Rectal smooth muscle tissue (tissue), 1 donor: ENCODE measurements around the gene CFAP68.
"Not testable (repeated sequence)": the region's sequence is repeated elsewhere in the genome, so short reads cannot be mapped to it uniquely, and the experiment has no call there.

ENCODE experiments used
- H3K27ac ChIP-seq: one replicate; pipeline ENCODE4 v1.7.0; 2013; ENCODE audit warnings: low read depth, low read length, inconsistent platforms
- H3K27me3 ChIP-seq: one replicate; pipeline ENCODE4 v1.7.0; 2013; ENCODE audit warnings: low read length; ENCODE audit not compliant: control insufficient read depth, insufficient read depth
- H3K36me3 ChIP-seq: one replicate; pipeline ENCODE4 v1.7.0; 2013; ENCODE audit warnings: low read length; ENCODE audit not compliant: control insufficient read depth, insufficient read depth
- H3K4me1 ChIP-seq: one replicate; pipeline ENCODE4 v1.7.0; 2013; ENCODE audit warnings: low read length; ENCODE audit not compliant: control insufficient read depth, insufficient read depth
- H3K4me3 ChIP-seq: one replicate; pipeline ENCODE4 v1.7.0; 2013; ENCODE audit warnings: low read length
- H3K9ac ChIP-seq: one replicate; pipeline ENCODE4 v1.7.0; 2013; ENCODE audit warnings: low read length

CFAP68 gene

DNA sequence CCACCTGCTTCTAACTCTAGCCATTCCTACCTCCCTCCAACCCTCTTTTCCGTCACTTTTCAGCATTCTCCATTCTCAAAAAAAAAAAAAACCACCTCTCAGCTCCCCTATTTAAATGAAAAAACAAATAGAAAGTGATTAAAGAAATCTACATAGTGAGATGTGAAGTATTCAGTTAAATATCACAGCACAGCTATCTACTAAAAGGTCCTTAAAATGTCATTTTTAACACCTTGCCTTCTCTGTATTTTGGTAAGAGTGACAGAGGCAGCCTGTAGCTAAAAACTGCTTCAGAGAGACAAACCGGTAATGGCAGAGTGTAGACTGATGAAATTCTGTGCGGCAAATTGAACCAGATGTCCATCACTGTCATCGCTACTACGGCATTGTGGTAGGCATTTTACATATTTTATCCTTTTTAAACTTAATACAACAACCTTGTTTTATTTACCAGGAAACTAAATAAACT is 7.6 kb upstream of the CFAP68 start:
- Histone ChIP-seq H3K9ac (peak overlapping the region; percentile 70), H3K27ac (peak overlapping the region; percentile 95), H3K4me1 (peaks cover 6% of the 10 kb centered on the region), H3K36me3 (peaks cover 2% of the 10 kb centered on the region), H3K27me3 (no peaks in the 10 kb centered on the region), H3K4me3 (peak overlapping the region; percentile 92)

DNA sequence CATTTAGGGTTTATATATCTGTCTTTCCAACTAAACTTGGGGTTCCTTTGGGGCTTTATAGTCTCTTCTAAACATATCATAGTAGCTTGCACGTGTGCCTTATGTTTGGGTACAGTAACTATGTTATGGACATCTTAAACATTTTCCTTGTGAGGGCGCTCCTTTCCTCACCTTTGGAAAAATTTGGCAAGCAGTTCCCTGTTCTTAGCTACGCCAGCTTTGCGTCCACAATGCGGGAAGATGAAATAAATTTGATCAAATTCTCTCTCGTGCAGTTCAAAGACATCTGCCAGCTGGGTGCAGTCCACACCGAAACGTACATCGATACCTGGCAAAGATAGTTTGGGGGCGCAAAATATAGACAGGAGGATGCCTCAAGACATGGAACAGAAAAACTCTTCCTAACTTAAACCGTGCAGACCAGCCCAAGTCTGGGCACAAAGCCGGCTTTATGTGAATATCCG is 924 bp upstream of the CFAP68 start:
- peak overlapping the region; percentile 83 for H3K4me3 ChIP-seq
- no peaks in the 10 kb centered on the region for H3K36me3 ChIP-seq
- no peaks in the 10 kb centered on the region for H3K27me3 ChIP-seq
- H3K9ac ChIP-seq = peak overlapping the region; percentile 22
- peak overlapping the region; percentile 94 for H3K27ac ChIP-seq
- H3K4me1 ChIP-seq = peaks cover 3% of the 10 kb centered on the region

DNA sequence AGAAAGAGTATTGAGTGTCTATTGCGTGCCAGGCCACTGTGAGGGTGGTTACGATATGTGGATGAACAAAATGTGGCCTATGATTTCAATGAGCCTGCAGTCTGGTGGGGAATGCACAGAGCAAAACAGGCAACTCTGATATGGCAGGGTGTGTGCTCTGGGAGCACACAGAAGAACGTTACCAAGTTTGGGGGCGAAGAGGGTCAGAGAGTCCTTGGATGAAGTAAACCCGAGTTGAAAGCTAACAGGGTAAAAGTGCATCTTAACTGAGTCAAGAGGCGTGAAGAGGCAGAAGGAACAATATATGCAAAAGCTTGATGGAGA is 258 bp downstream of the CFAP68 start:
- peak overlapping the region; percentile 21 for H3K9ac ChIP-seq
- peak overlapping the region; percentile 94 for H3K27ac ChIP-seq
- peak overlapping the region; percentile 83 for H3K4me3 ChIP-seq
- peaks cover 3% of the 10 kb centered on the region for H3K4me1 ChIP-seq
- no peaks in the 10 kb centered on the region for H3K27me3 ChIP-seq
- H3K36me3 ChIP-seq = no peaks in the 10 kb centered on the region

DNA sequence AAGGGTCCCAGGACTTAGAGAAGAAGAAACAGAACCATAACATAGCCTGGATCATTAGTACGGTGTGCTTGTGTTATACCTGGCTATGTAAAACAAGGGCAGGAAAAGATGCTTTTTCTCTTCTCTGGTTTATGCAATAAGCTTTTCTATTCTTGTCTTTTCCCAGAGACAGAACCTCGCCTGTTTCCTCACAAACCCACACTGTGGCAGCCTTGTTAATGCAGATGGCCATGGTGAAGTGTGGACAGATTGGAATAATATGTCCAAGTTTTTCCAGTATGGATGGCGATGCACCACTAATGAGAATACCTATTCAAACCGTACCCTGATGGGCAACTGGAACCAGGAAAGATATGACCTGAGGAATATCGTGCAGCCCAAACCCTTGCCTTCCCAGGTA is 2.9 kb downstream of the CFAP68 start:
- H3K36me3 ChIP-seq = no peaks in the 10 kb centered on the region

DNA sequence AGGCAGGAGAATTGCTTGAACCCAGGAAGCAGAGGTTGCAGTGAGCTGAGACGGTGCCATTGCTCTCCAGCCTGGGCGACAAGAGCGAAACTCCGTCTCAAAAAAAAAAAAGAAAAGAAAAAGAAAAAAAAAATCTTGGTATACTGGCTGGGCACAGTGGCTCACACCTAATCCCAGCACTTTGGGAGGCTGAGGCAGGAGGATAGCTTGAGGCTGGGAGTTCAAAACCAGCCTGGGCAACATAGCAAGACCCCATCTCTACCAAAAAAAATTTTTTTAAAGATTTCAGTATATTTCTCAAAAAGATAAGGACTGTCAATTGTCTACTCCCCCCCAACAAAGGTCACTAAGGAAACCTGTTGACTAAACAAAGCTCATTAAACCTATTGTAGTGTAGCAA is 5.7 kb downstream of the CFAP68 start:
- not testable (repeated sequence) for H3K9ac ChIP-seq, H3K36me3 ChIP-seq, H3K27ac ChIP-seq, H3K27me3 ChIP-seq, H3K4me3 ChIP-seq, H3K4me1 ChIP-seq

More for the DNA sequence above, 2.9 kb downstream of the CFAP68 start:
- Histone ChIP-seq H3K4me1 (peaks cover 3% of the 10 kb centered on the region), H3K27ac (no peak overlapping the region), H3K9ac (no peak overlapping the region), H3K4me3 (no peak overlapping the region), H3K27me3 (no peaks in the 10 kb centered on the region)

DNA sequence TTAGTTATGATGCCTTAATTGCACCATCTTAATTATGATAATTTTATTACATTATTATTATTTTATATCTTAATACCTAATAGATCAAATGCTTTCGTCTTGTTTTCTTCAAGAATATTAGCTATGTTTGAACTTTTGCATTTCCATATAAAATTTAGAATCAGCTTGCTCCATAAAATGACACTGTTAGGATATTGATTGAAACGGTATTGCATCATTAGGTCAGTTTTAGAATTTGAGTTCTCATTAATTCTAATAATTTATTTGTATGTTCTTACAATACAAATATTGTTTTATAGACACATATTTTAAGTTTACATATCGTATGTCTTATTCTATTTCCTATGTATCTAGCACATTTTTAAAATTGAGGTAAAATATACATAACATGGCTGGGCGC is 6.7 kb downstream of the CFAP68 start:
- no peak overlapping the region for H3K9ac ChIP-seq
- H3K36me3 ChIP-seq = no peaks in the 10 kb centered on the region

DNA sequence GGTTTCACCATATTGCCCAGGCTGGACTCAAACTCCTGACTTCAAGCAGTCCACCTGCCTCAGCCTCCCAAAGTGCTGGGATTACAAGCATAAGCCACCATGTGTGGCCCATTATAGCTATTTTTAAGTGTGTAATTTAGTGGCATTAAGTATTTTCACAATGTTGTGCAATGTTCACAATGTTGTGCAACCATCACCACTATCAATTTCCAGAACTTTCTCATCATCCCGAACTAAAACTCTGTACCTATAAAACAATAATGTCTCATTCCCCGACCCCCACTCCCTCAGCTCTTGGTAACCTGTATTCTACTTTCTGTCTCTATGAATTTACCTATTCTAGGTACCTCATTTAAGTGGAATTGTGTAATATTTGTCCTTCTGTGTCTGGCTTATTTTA is 7.5 kb downstream of the CFAP68 start:
- Histone ChIP-seq H3K27ac (no peak overlapping the region), H3K36me3 (no peaks in the 10 kb centered on the region), H3K27me3 (no peaks in the 10 kb centered on the region), H3K4me1 (no peaks in the 10 kb centered on the region), H3K9ac (no peak overlapping the region), H3K4me3 (no peak overlapping the region)

More for the DNA sequence above, 6.7 kb downstream of the CFAP68 start:
- no peaks in the 10 kb centered on the region for H3K27me3 ChIP-seq
- no peak overlapping the region for H3K27ac ChIP-seq
- H3K4me1 ChIP-seq = no peaks in the 10 kb centered on the region
- no peak overlapping the region for H3K4me3 ChIP-seq

DNA sequence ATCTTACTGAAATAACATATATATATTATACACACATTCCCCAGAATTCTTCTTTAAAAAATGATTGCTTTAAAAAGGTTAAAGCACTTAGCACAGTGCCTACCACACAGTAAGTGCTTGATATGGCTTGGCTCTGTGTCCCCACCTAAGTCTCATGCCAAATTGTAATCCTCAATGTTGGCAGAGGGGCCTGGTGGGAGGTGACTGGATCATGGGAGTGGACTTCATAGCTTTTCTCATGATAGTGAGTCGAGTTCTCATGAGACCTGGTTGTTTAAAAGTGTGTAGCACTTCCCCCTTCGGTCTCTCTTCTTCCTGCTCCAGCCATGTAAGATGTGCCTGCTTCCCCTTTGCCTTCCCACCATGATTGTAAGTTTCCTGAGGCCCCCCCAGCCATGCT is 26.1 kb downstream of the CFAP68 start:
- H3K4me3 ChIP-seq = no peak overlapping the region
- no peak overlapping the region for H3K27ac ChIP-seq
- no peaks in the 10 kb centered on the region for H3K27me3 ChIP-seq
- H3K9ac ChIP-seq = no peak overlapping the region
- H3K4me1 ChIP-seq = peaks cover 4% of the 10 kb centered on the region
- no peaks in the 10 kb centered on the region for H3K36me3 ChIP-seq

DNA sequence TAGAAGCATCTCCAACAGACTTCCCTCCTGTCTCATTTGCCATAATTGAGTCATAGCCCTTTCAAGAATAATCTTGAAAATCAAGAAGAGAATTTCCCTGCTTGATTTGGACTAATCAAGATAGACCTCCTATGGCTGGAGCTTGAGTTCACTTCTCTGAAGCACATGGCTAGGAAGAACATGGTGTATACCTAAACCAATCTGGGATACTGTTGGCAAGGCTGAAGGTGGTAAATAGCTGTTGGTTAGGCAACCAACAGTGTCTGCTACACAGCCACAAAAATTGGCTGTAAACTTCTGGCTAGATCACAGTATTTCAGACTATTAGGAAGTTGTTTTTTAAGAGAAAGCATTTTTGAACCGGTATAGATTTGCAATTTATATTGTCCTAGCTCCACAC is 27.3 kb downstream of the CFAP68 start:
- no peak overlapping the region for H3K4me3 ChIP-seq
- H3K36me3 ChIP-seq = no peaks in the 10 kb centered on the region
- H3K27ac ChIP-seq = no peak overlapping the region
- H3K9ac ChIP-seq = no peak overlapping the region
- H3K27me3 ChIP-seq = no peaks in the 10 kb centered on the region
- peaks cover 4% of the 10 kb centered on the region for H3K4me1 ChIP-seq

DNA sequence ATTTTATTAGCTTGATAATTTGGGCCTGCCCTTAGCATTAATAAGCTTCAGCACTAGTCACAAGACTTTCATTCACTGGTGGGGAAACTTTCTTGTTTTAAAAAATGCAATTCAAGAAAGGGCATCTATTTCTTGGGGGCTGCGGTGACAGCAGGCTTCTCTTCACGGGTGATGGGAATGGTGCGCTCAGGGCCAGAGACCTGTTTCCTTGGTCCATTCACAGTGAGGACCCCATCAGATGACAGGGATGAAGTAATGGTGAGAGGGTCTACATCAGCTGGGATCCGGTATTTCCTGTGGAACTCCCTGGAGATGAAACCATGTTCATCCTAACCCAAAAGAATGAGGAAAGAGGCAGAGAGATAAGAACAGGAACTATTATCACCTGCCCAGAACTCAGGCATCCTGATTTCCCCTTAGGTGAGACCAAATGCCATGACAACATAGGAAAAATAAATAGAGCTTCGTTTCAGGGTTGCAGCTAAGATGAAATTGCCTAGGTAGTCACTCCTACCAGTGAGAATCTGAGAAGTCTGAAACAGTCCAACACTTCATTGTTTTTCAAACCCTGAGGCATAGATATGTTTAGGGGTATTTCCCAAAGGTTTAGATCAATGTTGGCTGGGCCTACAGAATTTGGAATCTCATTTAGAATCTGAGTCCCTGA is 29.4 kb downstream of the CFAP68 start:
- Histone ChIP-seq H3K36me3 (no peaks in the 10 kb centered on the region), H3K9ac (no peak overlapping the region), H3K4me1 (peaks cover 10% of the 10 kb centered on the region), H3K27ac (peak overlapping the region; percentile 51), H3K4me3 (no peak overlapping the region), H3K27me3 (peaks cover 3% of the 10 kb centered on the region)

DNA sequence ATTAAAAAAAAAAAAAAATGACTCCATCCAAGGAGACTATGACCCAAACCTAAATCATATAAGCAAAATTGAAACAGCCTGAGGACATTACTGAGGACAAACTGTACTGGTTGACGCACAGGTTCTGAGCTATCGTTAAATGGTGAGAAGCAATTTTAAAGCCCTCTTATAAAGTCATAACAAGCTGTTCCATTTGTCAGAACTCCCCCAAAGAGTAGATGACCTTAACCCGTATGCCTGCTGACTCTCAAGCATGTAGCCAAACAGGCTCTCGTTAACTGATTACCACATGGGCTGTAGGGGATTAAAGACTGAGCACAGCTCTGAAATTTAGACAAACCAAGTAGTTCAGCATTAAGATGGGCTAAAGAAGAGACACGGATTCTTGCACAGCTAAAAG is 30.0 kb downstream of the CFAP68 start:
- H3K36me3 ChIP-seq = no peaks in the 10 kb centered on the region
- no peak overlapping the region for H3K9ac ChIP-seq
- H3K27me3 ChIP-seq = peaks cover 3% of the 10 kb centered on the region
- H3K4me1 ChIP-seq = peaks cover 12% of the 10 kb centered on the region
- H3K4me3 ChIP-seq = peak overlapping the region; percentile 36
- H3K27ac ChIP-seq = peak overlapping the region; percentile 98

DNA sequence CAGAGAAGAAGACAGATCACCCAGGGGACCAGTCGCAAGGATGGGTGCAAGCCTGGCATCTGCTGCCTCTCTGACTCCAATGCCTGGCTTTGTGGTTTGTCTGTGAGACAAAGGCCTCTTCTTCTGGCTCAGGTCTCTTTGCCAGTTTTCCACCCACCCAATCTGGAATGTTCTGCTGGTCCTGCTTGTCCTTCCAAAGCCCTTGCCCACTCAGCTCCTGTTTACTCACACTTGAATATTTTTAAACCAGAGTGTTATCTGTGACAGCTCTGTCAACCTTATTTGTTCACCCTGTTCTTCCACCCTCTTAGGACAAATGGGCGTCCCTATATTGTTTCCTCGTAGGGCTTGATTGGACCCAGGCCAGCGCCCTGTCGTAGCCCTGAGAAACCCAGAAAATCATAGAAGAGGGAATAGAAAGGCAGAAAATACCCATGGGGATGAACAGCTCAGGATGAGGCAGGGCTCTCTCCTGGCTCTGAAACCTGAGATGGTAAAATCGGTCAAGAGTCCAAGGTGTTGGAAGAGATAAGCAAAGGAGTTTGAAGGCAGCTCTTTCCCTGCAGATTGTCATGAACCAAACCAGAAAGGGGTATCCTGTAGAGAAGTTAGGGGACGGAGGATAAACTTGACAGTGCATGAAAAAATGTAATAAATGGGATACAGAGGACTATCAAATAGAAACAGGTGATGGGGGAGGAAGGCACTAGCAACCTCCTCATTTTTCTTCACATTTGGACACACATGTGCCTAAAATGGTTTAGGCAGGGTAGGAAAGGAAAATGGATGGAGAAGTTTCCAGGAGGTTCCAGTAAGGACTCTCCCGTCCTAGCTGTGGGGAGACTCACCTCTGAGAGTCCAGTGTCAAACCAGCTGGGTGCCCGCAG is 31.6 kb downstream of the CFAP68 start:
- Histone ChIP-seq H3K4me3 (peak overlapping the region; percentile 78), H3K4me1 (peaks cover 12% of the 10 kb centered on the region), H3K36me3 (no peaks in the 10 kb centered on the region), H3K27ac (peak overlapping the region; percentile 98), H3K27me3 (peaks cover 3% of the 10 kb centered on the region), H3K9ac (peak overlapping the region; percentile 6)
